HG02610 (cell line): ENCODE data around the gene FOXM1.
"Not testable (repeated sequence)": the region's sequence is repeated elsewhere in the genome, so short reads cannot be mapped to it uniquely, and the experiment has no call there.

Source experiments
- ATAC-seq: cut with Tn5 transposase; IDR thresholded peaks from one replicate; pipeline ENCODE4 v1.9.1; 2021; ENCODE audit warnings: mild to moderate bottlenecking, moderate library complexity; ENCODE audit not compliant: unreplicated experiment

The FOXM1 gene

GRCh38 chr12:2886768-2887450 is 9.9 kb upstream of the FOXM1 start:
- no peak for ATAC-seq

- ATAC-seq, result no peak
Observed at GRCh38 chr12:2884810-2885209, 7.8 kb upstream of the FOXM1 start.

- ATAC-seq, result no peak
Observed at GRCh38 chr12:2879853-2880252, 2.9 kb upstream of the FOXM1 start.

GRCh38 chr12:2877953-2878732 is 1.2 kb upstream of the FOXM1 start:
- ATAC-seq, result no peak

GRCh38 chr12:2876431-2877046 is 435 bp downstream of the FOXM1 start:
- peak; percentile 36 for ATAC-seq

GRCh38 chr12:2868986-2869632 is 7.9 kb downstream of the FOXM1 start:
- ATAC-seq, result not testable (repeated sequence)

- ATAC-seq, result no peak
Observed at GRCh38 chr12:2864198-2864597, 12.8 kb downstream of the FOXM1 start.

GRCh38 chr12:2863402-2863801 is 13.6 kb downstream of the FOXM1 start:
- ATAC-seq, result not testable (repeated sequence)

- ATAC-seq, result no peak
Observed at GRCh38 chr12:2862876-2863275, 14.1 kb downstream of the FOXM1 start.

- ATAC-seq, result no peak
Observed at GRCh38 chr12:2860170-2860569, 16.8 kb downstream of the FOXM1 start.

- ATAC-seq, result no peak
Observed at GRCh38 chr12:2858944-2859421, 18.0 kb downstream of the FOXM1 start.

- ATAC-seq, result no peak
Observed at GRCh38 chr12:2858334-2858733, 18.6 kb downstream of the FOXM1 start.

GRCh38 chr12:2857576-2857975 is 19.4 kb downstream of the FOXM1 start:
- no peak for ATAC-seq

GRCh38 chr12:2857021-2857431 is 19.9 kb downstream of the FOXM1 start, which contains the start of gene TEX52:
Gene TEX52 (minus strand): TSS chr12:2857039. CDS start chr12:2857026, 13 bp downstream.
- ATAC-seq, result no peak

GRCh38 chr12:2856051-2856450 is 20.9 kb downstream of the FOXM1 start:
- no peak for ATAC-seq

GRCh38 chr12:2855546-2855945 is 21.4 kb downstream of the FOXM1 start:
- ATAC-seq, result no peak

- no peak for ATAC-seq
Observed at GRCh38 chr12:2854669-2855453, 22.1 kb downstream of the FOXM1 start.

GRCh38 chr12:2853626-2854025 is 23.3 kb downstream of the FOXM1 start:
- ATAC-seq, result no peak

GRCh38 chr12:2851931-2852330 is 25.0 kb downstream of the FOXM1 start:
- no peak for ATAC-seq

GRCh38 chr12:2845280-2845679 is 31.7 kb downstream of the FOXM1 start:
- no peak for ATAC-seq
